K562 (cell line): ENCODE results near the gene ACADVL. TPM values are rescaled to one million over a fixed set of nuclear protein-coding genes. Genes with fewer than 3 reads are reported as not detected.
A peak's percentile ranks its signal among the peaks of the same experiment; 100 is the strongest.
"Not testable (repeated sequence)": the region's sequence is repeated elsewhere in the genome, so short reads cannot be mapped to it uniquely, and the experiment has no call there.

Experiments
- ATAC-seq: fragments of 200-7000 bp; cut with Tn5 transposase; 3 replicates; pipeline ENCODE4 v1.9.1; 2020; ENCODE audit warnings: moderate library complexity
- BruUV-seq: library from RNA; stranded (reverse); fragments of 400-500 nt; replicated peaks from 2 replicates; lab custom pipeline; 2021; lab: Mats Ljungman, UMichigan
- CTCF ChIA-PET: fragments of 300-600 bp; formaldehyde crosslinking; extraction: SDS; loops from one replicate; lab custom pipeline; 2021; ENCODE audit warnings: low intra/inter-chr PET ratio; lab: Yijun Ruan, JAX
- POLR2A ChIA-PET: fragments of 300-600, 350-650 bp; sonication (Branson Sonifier 250); formaldehyde crosslinking; extraction: SDS; loops from one replicate; lab custom pipeline; 2021; ENCODE audit warnings: antibody characterized with exemption, inconsistent platforms; lab: Yijun Ruan, JAX
- DNase-seq, 4 experiments: peaks; one replicate each; pipeline versions ENCODE4 v3.0.0 to v3.0.0-alpha.2; 2011 to 2018; ENCODE audit warnings: low spot score in 3 of 4, mixed read lengths in 3 of 4; ENCODE audit errors: extremely low read depth in 1 of 4
- FAIRE-seq: peaks from 2 replicates; lab custom pipeline; 2011; peaks lifted over from hg19 to GRCh38; lab: Jason Lieb, UNC
- H2AFZ ChIP-seq: 2 replicates; pipeline ENCODE4 v1.6.0; 2011; ENCODE audit warnings: low read depth, low read length, control low read depth, inconsistent platforms
- H3K27ac ChIP-seq: fragments of 200-600 bp; 3 replicates; pipeline ENCODE4 v1.8.0; 2011; ENCODE audit warnings: low read depth, mild to moderate bottlenecking, control low read depth, inconsistent platforms, low read length, moderate library complexity, mixed read lengths; ENCODE audit errors: extremely low read depth
- H3K27me3 ChIP-seq, 2 experiments: fragments of 300-600 bp in 1 of 2; 2 replicates in 1 of 2; 3 replicates in 1 of 2; pipeline versions ENCODE4 v1.6.0 to v1.8.0; 2011; ENCODE audit warnings: inconsistent platforms in 2 of 2, low read length in 2 of 2, mild to moderate bottlenecking in 1 of 2, mixed read lengths in 1 of 2, moderate library complexity in 1 of 2; ENCODE audit not compliant: control insufficient read depth in 2 of 2, insufficient read depth in 2 of 2
- H3K36me3 ChIP-seq: fragments of 300-600 bp; 3 replicates; pipeline ENCODE4 v1.8.0; 2011; ENCODE audit warnings: mild to moderate bottlenecking, low read length, inconsistent platforms; ENCODE audit not compliant: control insufficient read depth, insufficient read depth
- H3K4me1 ChIP-seq, 2 experiments: fragments of 200-600 bp in 1 of 2; replicated peaks in 1 of 2; 2 replicates in 1 of 2; 3 replicates in 1 of 2; pipeline versions ENCODE4 v1.5.1 to v1.8.0; 2011; ENCODE audit warnings: inconsistent platforms in 2 of 2, low read length in 2 of 2, mild to moderate bottlenecking in 1 of 2, mixed read lengths in 1 of 2, moderate library complexity in 1 of 2; ENCODE audit not compliant: control insufficient read depth in 2 of 2, insufficient read depth in 2 of 2
- H3K4me2 ChIP-seq: 2 replicates; pipeline ENCODE4 v1.6.1; 2011; ENCODE audit warnings: low read length, control low read depth, inconsistent platforms, mixed read lengths; ENCODE audit not compliant: insufficient read depth
- H3K4me3 ChIP-seq: fragments of 200-600 bp; sonication (generic), shearing (Covaris generic); 2 replicates; pipeline ENCODE4 v1.5.1; 2016; ENCODE audit warnings: control low read depth, inconsistent platforms
- H3K79me2 ChIP-seq: fragments of 200-600 bp; 3 replicates; pipeline ENCODE4 v1.8.0; 2011; ENCODE audit warnings: low read length, inconsistent platforms; ENCODE audit not compliant: control insufficient read depth, insufficient read depth
- H3K9ac ChIP-seq, 2 experiments: 2 replicates each; pipeline versions ENCODE4 v1.6.0 to v1.6.1; 2011; ENCODE audit warnings: low read depth in 2 of 2, low read length in 2 of 2, control low read depth in 1 of 2, inconsistent platforms in 1 of 2, mild to moderate bottlenecking in 1 of 2, mixed read lengths in 1 of 2; ENCODE audit not compliant: insufficient read depth in 1 of 2
- H3K9me1 ChIP-seq: one replicate; pipeline ENCODE4 v1.6.0; 2011; ENCODE audit warnings: inconsistent platforms, mild to moderate bottlenecking, low read length, moderate library complexity; ENCODE audit not compliant: control insufficient read depth, insufficient read depth
- H3K9me3 ChIP-seq: replicated peaks from 2 replicates; pipeline ENCODE4 v1.5.1; 2011; ENCODE audit warnings: low read depth, low read length, inconsistent platforms; ENCODE audit not compliant: control insufficient read depth, insufficient read depth
- H4K20me1 ChIP-seq: replicated peaks from 2 replicates; pipeline ENCODE4 v1.6.1; 2011; ENCODE audit warnings: low read length, inconsistent platforms, mixed read lengths; ENCODE audit not compliant: control insufficient read depth, insufficient read depth
- GTF2E2 ChIP-seq: fragments of 200-800 bp; sonication (Bioruptor generic); IDR thresholded peaks from 2 replicates; pipeline ENCODE4 v1.6.1; 2016; ENCODE audit warnings: missing genetic modification characterization, missing compliant biosample characterization
- KLF16 ChIP-seq: IDR thresholded peaks from 2 replicates; pipeline ENCODE4 v1.6.1; 2016; ENCODE audit warnings: antibody characterized with exemption
- KLF6 ChIP-seq: fragments of 250-450 bp; sonication (Bioruptor Pico); IDR thresholded peaks from 2 replicates; pipeline ENCODE4 v1.4.0; 2020; ENCODE audit warnings: mild to moderate bottlenecking, moderate library complexity, borderline replicate concordance
- NRF1 ChIP-seq, 2 experiments: fragments of 450-650 bp; IDR thresholded peaks in 1 of 2; conservative IDR thresholded peaks in 1 of 2; 2 replicates each; pipeline ENCODE4 v1.6.1; 2014; ENCODE audit warnings: mild to moderate bottlenecking in 2 of 2
- SAP30 ChIP-seq: fragments of 200-600 bp; sonication (generic); IDR thresholded peaks from 2 replicates; pipeline ENCODE4 v1.6.1; 2012; ENCODE audit warnings: borderline replicate concordance, low read depth, mild to moderate bottlenecking, moderate library complexity, low read length, control low read depth, inconsistent platforms; ENCODE audit not compliant: insufficient read depth, poor library complexity, severe bottlenecking
- SMC3 ChIP-seq: conservative IDR thresholded peaks from 2 replicates; pipeline ENCODE4 v1.6.1; 2011; ENCODE audit warnings: low read depth, low read length, improper control_type of control experiment; ENCODE audit not compliant: insufficient read depth
- ZNF311 ChIP-seq: fragments of 250-450 bp; sonication (Bioruptor Pico); IDR thresholded peaks from 2 replicates; pipeline ENCODE4 v1.4.0; 2020; ENCODE audit warnings: mild to moderate bottlenecking, moderate library complexity
- ZNF444 ChIP-seq: fragments of 250-450 bp; sonication (Bioruptor Pico); IDR thresholded peaks from 2 replicates; pipeline ENCODE4 v1.4.0; 2020; ENCODE audit warnings: mild to moderate bottlenecking, moderate library complexity
- WGBS: fragments of 100-300 bp; shearing (Covaris generic); methylation state at CpG from one replicate; pipeline ENCODE4 v1.1.6; 2016; ENCODE audit warnings: low coverage, mixed read lengths; ENCODE audit not compliant: insufficient coverage; ENCODE audit errors: missing lambda C conversion rate; 5-methylcytosine and 5-hydroxymethylcytosine counted together
- in situ Hi-C: fragments of 300-500 bp; cut with MboI; formaldehyde crosslinking; loops from 4 replicates; pipeline ENCODE4 v1.15.0; 2018; ENCODE audit warnings: inconsistent platforms, mixed read lengths
- intact Hi-C: fragments of 100-400 bp; cut with micrococcal nuclease; formaldehyde crosslinking; loops from 2 replicates; pipeline ENCODE4 v1.14.2; 2022
- polyA plus RNA-seq, 8 experiments: library from polyadenylated mRNA; depleted of rRNA in 4 of 8; stranded (reverse) in 5 of 8; unstranded in 3 of 8; fragments of >200 nt; fragmentation: Nextera tagmentation in 2 of 8; fragmentation: Illumina TruSeq in 1 of 8; extraction: Ambion mirVana in 2 of 8; extraction: Trizol in 1 of 8; gene quantifications; 2 replicates each; pipeline versions ENCODE4 v1.2.1 to v1.2.3, GENCODE V29; 2011 to 2014; ENCODE audit warnings: inconsistent platforms in 1 of 8, missing spikeins in 1 of 8
- total RNA-seq, 7 experiments: library from RNA; depleted of rRNA in 6 of 7; stranded (reverse); fragments of >200 nt in 6 of 7; fragmentation: Illumina TruSeq in 2 of 7; extraction: Trizol in 2 of 7; gene quantifications; 2 replicates each; pipeline versions ENCODE4 v1.2.1 to v1.2.3, GENCODE V29; 2011 to 2021; ENCODE audit warnings: low replicate concordance in 1 of 7
- TF ChIP-seq, protein P1 (sequence below): fragments of 450-650 bp; IDR thresholded peaks from 2 replicates; pipeline ENCODE4 v1.6.1; 2016; ENCODE audit warnings: antibody characterized with exemption
- TF ChIP-seq, protein P2 (sequence below): fragments of 450-650 bp; formaldehyde crosslinking; IDR thresholded peaks from 2 replicates; pipeline ENCODE4 v1.4.0; 2022; ENCODE audit warnings: missing genetic modification characterization

ACADVL gene
- total and polyA plus RNA-seq, 9 of the 15 experiments (the other 6 are each of a cell fraction or from before 2014, with no cell fraction given), result 25.5 to 449 (median 214) TPM

DNA sequence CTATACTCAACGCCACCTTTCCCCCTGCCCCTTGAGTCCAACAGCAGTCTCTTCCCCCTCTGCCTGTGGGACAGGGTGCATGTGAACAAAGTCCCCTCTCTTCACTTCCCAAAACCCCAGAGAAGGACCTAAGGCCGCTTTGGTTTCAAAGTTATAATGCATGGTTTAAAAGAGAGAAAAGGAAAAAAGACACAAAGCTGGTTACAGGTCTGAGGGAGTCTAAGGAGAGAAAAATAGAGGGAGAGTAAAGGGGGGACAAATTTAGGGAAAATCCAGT lies 23.7 kb downstream of the ACADVL start:
- H3K27me3 ChIP-seq, result no peaks in the 10 kb centered on the region
- 0% methylated on average over 1 of the region's 2 CpGs for WGBS
- H3K4me3 ChIP-seq, result peak overlapping the region; percentile 68
- peak; percentile 6 for FAIRE-seq
- BruUV-seq, result no TSS peak
- H2AFZ ChIP-seq, result no peak overlapping the region
- no peaks in the 10 kb centered on the region for H3K9me1 ChIP-seq
- intact Hi-C loops (no loop called here), in situ Hi-C loops (no loop called here)
- no peak for TF ChIP-seq KLF16
- TF ChIP-seq, protein P1, sequence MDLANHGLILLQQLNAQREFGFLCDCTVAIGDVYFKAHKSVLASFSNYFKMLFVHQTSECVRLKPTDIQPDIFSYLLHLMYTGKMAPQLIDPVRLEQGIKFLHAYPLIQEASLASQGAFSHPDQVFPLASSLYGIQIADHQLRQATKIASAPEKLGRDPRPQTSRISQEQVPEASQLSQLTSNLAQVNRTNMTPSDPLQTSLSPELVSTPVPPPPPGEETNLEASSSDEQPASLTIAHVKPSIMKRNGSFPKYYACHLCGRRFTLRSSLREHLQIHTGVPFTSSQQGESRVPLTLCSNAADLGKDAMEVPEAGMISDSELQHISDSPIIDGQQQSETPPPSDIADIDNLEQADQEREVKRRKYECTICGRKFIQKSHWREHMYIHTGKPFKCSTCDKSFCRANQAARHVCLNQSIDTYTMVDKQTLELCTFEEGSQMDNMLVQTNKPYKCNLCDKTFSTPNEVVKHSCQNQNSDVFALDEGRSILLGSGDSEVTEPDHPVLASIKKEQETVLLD, result no peak
- TF ChIP-seq KLF6, result no peak
- TF ChIP-seq SAP30, result no peak
- TF ChIP-seq, protein P2, sequence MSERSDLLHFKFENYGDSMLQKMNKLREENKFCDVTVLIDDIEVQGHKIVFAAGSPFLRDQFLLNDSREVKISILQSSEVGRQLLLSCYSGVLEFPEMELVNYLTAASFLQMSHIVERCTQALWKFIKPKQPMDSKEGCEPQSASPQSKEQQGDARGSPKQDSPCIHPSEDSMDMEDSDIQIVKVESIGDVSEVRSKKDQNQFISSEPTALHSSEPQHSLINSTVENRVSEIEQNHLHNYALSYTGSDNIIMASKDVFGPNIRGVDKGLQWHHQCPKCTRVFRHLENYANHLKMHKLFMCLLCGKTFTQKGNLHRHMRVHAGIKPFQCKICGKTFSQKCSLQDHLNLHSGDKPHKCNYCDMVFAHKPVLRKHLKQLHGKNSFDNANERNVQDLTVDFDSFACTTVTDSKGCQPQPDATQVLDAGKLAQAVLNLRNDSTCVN (CRISPR knock-in tag), result no peak
- no peak for TF ChIP-seq ZNF444
- TF ChIP-seq SMC3, result no peak
- no peak for TF ChIP-seq NRF1 (conservative IDR thresholded peaks at IDR 0.05 in 1 of 2, IDR thresholded peaks at IDR 0.05 in 1 of 2)
- no peak for TF ChIP-seq ZNF311 (CRISPR knock-in tag)
- no peak for TF ChIP-seq GTF2E2 (tag)
- H3K79me2 ChIP-seq, result peaks cover 49% of the 10 kb centered on the region
- H3K27ac ChIP-seq, result peak overlapping the region; percentile 98; the same call in 2 of the 3 replicates
- ChIA-PET CTCF (no interaction called here), POLR2A (interaction anchor here (0.6 to 3.6 kb wide), 6 partner anchors 8 to 648 kb away, joined by 3 to 16 read pairs (median 6); partner anchors contain the start of genes ACADVL, CTDNEP1, DLG4 and DVL2)
- H3K36me3 ChIP-seq, result peaks cover 53% of the 10 kb centered on the region
- peak overlapping the region; percentile 80 to 97; a peak in 2 of 4 replicates for H3K9ac ChIP-seq
- peaks cover 17 to 22% of the 10 kb centered on the region in 2 experiments; a peak in 4 of 5 replicates for H3K4me1 ChIP-seq
- ATAC-seq, result no peak
- no peak for DNase-seq
- H4K20me1 ChIP-seq, result no peaks in the 10 kb centered on the region
- no peaks in the 10 kb centered on the region for H3K9me3 ChIP-seq
- peak overlapping the region; percentile 90 for H3K4me2 ChIP-seq

DNA sequence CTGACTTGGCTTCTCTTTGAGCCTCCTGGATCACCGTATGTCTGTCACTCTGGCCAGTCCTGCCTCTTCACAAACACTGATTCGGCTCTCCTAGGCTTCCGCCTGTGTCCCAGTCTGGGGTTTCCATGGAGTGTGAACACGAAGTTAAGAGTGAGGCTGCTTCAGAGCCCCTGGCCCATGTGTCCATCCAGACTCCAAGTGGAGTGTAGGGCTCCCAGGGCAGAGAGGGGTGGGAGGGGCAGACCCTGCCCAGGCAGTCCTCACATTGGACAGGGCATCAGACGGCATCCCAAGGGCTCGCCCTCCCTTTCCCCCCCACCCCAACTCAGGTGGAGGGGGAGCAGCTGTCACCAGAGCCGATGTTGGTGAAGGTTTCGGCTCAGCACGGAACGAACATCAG lies 24.1 kb downstream of the ACADVL start:
- H3K4me3 ChIP-seq, H4K20me1 ChIP-seq, in situ Hi-C loops, ATAC-seq, H3K9me1 ChIP-seq, H2AFZ ChIP-seq, H3K27ac ChIP-seq, H3K9me3 ChIP-seq, H3K4me2 ChIP-seq, BruUV-seq, intact Hi-C loops, CTCF ChIA-PET, FAIRE-seq, H3K27me3 ChIP-seq, DNase-seq: not testable (repeated sequence)
- H3K36me3 ChIP-seq, result peaks cover 57% of the 10 kb centered on the region
- POLR2A ChIA-PET, result interaction anchor here (0.6 to 3.3 kb wide), 2 partner anchors 10 to 648 kb away, joined by 3 to 9 read pairs; partner anchors contain the start of gene DVL2
- peaks cover 18 to 23% of the 10 kb centered on the region in 2 experiments; a peak in 4 of 5 replicates for H3K4me1 ChIP-seq
- whole genome bisulfite sequencing, result 86% methylated on average over 8 of the region's 10 CpGs
- H3K79me2 ChIP-seq, result peaks cover 49% of the 10 kb centered on the region
- H3K9ac ChIP-seq, result peak overlapping the region in 1 of 2 experiments; percentile 52; a peak in 1 of 4 replicates
